ENCODE measurements around the gene AMIGO2.

DNA sequence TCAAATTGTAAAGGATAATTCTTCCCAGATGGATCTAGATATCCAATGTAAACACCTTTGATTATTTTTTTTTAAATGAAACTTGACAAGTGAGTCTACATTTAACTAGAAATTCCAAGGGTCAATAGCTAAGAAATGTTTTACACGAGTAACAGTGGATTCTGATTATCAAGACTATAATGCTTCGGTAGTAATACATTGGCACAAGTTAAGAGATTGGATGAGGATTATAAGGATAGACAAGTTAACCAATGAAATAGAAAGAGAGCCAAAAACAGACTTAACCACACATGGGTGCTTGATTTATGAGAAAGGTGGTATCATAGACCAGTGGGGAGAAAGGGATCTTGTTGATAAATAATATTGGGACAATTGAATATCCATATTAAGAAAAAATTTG is 40.7 kb downstream of the AMIGO2 start:
- TF ChIP-seq, protein P1, sequence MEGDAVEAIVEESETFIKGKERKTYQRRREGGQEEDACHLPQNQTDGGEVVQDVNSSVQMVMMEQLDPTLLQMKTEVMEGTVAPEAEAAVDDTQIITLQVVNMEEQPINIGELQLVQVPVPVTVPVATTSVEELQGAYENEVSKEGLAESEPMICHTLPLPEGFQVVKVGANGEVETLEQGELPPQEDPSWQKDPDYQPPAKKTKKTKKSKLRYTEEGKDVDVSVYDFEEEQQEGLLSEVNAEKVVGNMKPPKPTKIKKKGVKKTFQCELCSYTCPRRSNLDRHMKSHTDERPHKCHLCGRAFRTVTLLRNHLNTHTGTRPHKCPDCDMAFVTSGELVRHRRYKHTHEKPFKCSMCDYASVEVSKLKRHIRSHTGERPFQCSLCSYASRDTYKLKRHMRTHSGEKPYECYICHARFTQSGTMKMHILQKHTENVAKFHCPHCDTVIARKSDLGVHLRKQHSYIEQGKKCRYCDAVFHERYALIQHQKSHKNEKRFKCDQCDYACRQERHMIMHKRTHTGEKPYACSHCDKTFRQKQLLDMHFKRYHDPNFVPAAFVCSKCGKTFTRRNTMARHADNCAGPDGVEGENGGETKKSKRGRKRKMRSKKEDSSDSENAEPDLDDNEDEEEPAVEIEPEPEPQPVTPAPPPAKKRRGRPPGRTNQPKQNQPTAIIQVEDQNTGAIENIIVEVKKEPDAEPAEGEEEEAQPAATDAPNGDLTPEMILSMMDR (conservative IDR thresholded peaks at IDR 0.05 in 1 of 2, IDR thresholded peaks at IDR 0.05 in 1 of 2; ENCODE audit: low read depth in 1 of 2, low read length in 2 of 2): no peak
- no peak for TF ChIP-seq EZH2 (IDR thresholded peaks at IDR 0.05; ENCODE audit: low read length, missing control alignments)

Data from fibroblast of lung (primary cell).